GM21367 (cell line): ENCODE data around the gene LRATD1.
"Not testable (repeated sequence)": the region's sequence is repeated elsewhere in the genome, so short reads cannot be mapped to it uniquely, and the experiment has no call there.

Experiments used
- ATAC-seq: cut with Tn5 transposase; IDR thresholded peaks from one replicate; pipeline ENCODE4 v1.9.1; 2021; ENCODE audit not compliant: unreplicated experiment

Gene LRATD1, protein sequence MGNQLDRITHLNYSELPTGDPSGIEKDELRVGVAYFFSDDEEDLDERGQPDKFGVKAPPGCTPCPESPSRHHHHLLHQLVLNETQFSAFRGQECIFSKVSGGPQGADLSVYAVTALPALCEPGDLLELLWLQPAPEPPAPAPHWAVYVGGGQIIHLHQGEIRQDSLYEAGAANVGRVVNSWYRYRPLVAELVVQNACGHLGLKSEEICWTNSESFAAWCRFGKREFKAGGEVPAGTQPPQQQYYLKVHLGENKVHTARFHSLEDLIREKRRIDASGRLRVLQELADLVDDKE

GRCh38 chr2:14632133-14632936, at the start of gene LRATD1:
Gene LRATD1 (plus strand): TSS chr2:14632717. CDS start chr2:14633980, 1,263 bp downstream.
- ATAC-seq, result no peak

DNA sequence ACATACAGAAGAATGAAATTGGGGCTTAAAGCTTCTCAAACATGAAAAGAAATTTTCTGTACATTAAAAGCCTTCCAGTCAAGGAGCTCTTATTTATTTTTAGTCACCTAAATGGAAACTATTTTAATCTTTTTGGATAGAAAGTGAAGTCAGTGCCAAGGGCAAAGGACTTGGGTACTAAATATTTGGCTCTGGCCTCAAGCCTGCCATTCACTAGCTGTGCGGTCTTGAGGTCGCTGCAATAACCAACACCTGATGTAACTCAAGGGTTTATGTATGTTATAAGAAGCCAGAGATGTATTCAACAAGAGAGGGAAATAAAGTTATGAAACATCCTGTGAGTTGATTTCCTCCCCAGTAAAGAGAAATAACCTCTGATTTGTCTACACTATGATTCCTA, 49.5 kb upstream of the LRATD1 start:
- no peak for ATAC-seq

DNA sequence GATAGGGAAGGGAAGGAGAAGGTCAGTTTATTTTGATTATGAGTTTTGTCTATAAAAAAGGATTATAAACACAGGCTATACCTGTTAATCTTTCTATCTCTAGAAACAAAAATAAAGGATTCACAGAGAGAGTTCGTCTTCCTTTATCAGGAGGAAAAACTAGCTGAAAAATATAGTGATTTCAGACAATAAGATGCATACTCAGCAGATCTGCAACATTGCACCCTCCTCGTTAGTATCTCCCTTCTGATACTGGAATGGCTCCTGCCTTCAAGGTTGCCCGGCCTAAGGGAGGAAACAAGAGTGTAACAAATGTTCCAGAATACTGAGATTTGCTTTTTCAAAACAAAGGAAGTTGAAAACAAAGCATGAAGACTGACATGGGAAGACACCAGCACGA, 48.7 kb upstream of the LRATD1 start:
- no peak for ATAC-seq

- no peak for ATAC-seq
Observed at GRCh38 chr2:14587119-14587518, 45.4 kb upstream of the LRATD1 start.

DNA sequence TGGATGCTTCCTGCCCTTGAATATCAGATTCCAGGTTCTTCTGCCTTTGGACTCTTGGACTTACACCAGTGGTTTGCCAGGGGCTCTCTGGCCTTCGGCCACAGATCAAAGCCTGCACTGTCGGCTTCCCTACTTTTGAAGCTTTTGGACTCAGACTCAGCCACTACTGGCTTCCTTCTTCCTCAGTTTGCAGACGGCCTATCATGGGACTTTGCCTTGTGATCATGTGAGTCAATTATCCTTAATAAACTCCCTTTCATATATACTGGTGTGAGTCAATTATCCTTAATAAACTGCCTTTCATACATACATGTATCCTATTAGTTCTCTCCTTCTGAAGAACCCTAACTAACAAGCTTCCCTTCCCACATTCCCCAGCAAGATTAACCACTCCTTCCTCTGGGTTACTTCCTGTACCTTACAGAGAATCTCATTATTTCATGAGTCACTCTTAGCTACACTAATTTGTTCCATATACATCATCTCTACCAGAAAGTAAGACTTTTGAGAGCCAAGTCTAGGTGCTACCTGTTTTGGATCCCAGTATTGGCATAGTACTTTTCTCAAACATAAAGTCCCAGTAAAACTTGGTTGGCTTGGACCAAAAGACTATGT, 31.3 kb upstream of the LRATD1 start:
- no peak for ATAC-seq

DNA sequence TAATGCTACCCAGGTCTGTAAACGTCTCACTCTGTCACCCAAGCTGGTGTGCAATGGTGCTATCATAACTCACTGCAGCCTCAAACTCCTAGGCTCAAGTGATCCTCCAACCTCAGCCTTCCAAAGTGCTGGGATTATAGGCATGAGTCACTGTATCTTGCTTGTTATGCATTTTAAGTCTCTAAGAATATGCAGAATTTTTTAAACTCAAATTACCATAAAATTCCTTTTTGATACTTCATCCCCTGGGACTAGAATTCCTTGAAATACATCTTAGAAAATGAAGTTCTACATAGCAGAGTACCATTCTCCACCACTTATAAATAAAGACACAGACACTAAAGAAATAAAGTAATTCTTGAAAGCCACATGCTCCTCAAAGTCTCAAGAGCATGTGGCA, 30.2 kb upstream of the LRATD1 start:
- no peak for ATAC-seq

DNA sequence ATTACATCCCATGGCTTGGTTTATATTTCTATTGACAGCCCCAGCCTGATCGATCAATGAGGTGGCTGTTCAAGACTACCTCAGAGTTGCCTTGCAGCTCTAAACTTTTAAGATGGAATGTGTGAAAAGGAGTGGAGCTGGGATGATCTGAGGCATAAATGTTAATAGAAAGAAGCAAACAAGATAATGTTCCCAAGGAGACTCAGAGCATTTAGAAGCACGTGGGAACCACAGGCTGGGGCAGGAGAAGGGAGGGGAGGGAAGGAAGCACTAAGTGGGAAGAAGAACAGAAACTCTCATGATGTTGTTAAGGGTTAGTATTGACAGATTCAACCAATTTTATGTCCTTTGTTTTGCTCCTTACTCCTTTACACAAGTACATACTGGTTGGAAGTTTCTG, 28.8 kb upstream of the LRATD1 start:
- ATAC-seq, result no peak

DNA sequence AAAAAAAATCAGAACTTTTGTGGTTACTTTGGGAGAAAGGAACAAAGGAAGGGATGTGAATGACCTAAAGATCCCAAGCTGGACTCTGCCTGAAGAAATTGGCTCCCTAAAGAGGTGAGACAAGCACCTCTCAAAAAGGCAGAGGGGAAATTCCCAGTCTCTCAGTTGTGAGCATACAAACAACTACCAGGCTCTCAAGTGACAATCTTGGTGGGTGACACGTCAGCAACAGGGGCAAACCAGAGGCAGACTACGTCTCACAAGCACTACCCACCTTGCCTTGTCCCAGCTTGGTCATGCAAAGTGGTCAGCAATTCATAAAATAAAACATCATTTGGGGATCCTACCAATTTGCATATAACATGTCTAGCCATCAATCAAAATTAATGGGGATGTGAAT, 24.3 kb upstream of the LRATD1 start:
- no peak for ATAC-seq

DNA sequence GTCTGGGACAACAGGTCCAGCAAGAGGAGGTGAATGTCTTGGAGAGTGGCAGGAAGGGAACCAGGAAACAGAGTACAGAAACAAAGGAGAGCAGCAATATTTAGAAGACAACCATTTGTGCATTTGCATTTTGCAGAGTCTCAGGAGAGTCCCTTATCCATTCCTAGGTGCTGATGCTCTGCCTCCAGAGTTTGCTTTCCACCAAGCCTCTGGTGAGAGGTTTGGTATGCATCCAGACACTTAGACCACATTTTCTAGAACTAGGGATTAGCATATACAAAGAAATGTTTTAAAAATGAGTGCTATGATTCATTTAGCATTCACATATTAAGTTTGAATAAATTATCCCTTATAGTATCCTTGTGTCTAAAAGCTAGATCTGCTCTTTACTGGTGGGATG, 18.5 kb upstream of the LRATD1 start:
- ATAC-seq, result no peak

DNA sequence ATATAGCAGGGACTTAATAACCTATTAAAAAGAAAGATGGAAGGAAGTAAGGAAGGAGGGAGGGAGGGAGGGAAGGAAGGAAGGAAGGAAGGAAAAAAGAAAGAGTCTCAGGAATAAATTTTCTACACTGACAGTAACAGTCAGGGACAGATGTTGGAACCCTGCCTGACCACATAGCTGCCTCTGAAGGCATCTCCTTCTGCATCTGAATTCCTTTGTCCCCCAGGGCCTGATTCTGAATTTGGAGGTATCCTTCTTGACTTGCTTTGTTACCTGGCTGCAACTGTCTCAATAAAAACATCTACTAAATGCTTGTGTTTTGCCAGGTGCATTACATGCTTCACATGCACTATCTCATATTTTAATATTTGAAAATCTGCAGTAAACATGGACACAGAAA, 17.4 kb upstream of the LRATD1 start:
- ATAC-seq, result no peak

DNA sequence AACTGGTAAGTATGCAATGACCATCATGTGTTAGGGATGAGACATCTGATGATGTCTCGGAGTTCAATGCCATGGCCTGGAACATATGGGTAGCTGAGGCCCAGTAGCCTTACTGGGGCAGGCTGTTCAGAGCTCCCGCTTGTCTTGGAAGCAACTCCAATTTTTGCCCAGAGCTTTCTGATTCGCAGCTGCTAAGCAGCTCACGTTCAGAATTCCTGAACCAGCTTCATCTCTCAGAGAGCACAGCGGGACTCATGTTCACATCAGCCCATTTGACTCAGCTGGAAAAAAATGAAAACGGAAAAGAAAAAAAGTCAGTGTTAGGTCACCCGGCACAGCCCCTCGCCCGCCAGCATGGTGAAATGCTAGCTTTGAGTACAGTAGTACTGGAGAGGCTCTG, 16.8 kb upstream of the LRATD1 start:
- no peak for ATAC-seq

DNA sequence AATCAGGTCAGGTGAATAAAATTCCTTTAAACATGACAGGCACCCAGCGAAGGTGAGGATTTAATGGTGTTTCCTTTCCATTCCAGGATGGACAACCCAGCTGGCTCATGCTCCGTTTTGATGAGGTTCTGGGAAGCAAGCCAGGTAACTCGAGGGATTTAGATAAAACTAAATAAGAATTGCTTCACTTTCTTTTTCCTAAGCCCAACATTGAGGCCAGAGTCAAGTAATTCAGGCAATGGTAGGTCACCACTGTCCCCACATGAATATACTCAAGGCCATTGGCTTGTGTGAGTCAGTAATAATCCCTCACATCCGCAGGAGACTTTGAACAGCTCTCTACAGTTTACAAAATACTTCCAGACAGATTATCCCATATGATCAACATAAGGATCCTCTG, 16.2 kb upstream of the LRATD1 start:
- ATAC-seq, result no peak

DNA sequence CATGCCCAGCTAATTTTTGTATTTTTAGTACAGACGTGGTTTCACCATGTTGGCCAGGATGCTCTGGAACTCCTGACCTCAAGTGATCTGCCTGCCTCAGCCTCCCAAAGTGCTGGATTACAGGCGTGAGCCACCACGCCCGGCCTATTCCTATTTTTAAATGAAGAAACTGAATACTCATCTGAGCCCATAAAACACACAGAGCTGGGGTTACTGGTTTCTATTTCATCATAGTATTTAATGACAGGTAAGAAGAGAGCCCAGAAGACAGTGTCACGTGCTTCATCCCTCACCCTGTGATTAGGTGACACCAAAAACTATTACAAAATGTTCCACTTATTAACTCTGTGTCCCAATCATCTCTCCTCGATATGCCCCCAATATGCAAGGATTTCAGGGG, 15.6 kb upstream of the LRATD1 start:
- ATAC-seq, result no peak

DNA sequence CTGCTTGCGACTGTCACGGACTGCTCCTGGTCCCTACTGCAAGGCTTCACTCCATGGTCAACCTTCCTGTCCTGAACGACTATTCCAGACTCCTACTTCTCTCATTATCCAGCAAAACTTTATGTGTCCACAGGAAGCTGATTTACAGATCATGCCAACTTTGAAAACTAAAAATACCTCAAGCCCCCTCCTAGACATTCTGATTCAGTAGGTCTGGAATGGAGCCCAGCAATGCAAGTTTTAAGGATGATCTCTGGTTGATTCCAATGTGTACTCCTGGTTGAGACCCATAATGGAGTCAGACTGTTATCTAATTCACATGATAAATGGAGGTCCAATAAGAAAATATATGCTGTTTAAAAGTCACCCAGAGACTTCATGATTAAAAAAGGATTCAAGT, 13.1 kb upstream of the LRATD1 start:
- ATAC-seq, result no peak

DNA sequence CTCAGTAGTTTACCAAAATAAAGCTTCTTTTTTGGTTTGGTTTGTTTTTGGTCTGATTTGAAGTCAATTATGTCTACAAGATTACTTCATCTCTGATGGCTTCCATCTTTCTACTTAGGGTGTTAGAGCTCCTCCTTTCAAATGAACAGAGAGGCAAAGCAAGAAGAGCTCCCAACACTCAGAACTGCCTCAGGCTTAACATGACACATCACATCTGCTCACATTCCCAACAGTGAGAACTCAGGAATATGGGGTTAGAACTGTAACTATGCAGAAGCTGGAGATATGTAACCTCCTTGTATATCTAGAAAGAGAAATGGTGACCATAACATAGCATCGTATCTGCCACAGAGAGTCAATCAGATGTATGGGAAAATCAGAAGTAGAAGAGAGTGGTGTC, 11.4 kb upstream of the LRATD1 start:
- ATAC-seq, result no peak

DNA sequence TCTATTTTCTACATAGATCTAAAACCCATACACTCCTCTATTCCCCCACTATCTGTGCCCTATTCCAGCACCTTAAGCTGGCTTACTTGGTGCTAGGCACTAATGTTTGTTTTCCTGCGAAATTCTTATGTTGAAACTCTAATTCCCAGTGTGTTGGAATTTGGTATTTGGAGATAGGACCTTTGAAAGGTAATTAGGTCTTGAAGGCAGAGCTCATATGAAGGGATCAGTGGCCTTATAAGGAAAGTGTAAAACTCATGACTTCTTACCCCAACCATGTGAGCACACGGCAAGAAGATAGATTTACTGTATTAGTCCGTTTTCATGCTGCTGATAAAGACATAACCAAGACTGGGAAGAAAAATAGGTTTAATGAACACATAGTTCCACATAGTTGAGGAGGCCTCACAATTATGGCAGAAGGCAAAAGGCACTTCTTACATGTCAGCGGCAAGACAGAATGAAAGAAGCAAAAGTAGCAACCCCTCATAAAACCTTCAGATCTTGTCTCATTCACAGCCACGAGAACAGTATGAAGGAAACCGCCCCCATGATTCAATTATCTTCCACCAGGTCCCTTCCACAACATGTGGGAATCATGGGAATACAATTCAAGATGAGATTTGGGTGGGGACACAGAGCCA, 10.5 kb upstream of the LRATD1 start:
- ATAC-seq, result no peak

GRCh38 chr2:14622550-14622939, 10.0 kb upstream of the LRATD1 start:
- ATAC-seq, result not testable (repeated sequence)

GRCh38 chr2:14623237-14623636, 9.3 kb upstream of the LRATD1 start:
- no peak for ATAC-seq

DNA sequence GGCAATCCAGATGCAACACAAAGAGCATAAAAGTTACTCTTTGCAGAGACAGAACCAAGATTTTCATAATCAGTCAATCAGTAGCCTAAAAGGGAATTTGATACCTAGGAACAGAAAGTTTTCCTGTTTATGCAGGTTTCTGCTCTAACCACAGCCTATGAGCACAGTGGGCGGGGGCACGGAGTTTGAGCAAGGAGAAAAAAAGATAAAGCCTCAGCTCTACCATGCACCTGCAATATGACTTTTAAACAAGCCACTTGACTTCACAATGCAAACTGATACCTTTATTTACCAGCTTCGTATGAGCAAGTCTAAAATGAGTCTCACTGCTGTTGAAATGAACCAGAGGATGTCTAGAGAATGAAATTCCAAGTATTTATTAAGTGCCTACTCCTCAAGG, 5.6 kb upstream of the LRATD1 start:
- ATAC-seq, result no peak

DNA sequence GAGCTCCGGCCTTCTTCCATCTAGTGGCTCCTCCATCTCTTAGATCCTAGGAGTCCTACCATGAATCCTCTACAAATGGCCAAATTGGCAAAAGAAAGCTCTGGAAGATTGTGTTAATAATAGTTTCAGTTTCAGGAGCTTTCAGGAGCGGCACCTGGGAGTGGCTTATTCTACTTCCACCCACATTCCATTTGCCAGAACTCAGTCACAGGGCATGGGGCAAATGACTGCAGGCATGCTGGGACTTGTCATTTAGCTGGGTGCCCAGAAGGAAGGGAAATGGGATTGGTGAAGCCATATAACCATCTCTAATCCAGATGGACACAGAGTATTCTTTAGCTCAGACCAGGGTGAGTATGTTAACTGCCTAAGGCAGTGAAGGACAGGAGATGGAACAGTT, 3.6 kb upstream of the LRATD1 start:
- no peak for ATAC-seq

DNA sequence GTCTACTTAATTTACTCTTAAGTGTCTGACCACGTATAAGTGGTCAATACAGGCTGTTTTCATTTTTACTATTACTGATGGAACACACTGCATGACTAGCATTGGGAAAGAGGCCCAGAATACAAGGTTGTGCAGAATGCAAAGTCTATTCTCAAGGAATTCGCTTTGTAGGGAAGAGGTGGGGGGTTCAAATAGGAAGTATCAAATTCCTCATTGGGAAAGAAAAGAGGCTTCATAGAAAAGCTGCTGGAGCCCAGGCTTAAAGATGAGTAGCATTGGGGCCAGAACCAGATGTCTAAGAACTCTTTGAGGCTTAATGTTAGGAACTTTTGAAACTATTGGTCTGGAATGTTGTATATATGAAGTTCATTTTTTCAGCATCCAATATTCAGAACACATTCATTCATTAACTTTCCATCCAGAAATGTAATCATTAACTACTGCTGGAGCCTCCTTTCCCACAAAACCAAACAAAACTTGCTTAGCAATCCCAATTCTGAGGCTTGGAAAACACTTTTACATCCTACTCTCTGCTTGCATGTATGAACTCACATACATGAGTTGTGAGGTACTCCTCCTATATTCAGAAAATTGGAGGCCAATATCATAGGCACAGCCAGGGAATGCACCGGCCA, 994 bp upstream of the LRATD1 start:
- no peak for ATAC-seq
